Uterus (tissue), 4 donors: ENCODE measurements around the gene PLOD3. TPM values are rescaled to one million over a fixed set of nuclear protein-coding genes. Genes with fewer than 3 reads are reported as not detected.
"Not testable (repeated sequence)": the region's sequence is repeated elsewhere in the genome, so short reads cannot be mapped to it uniquely, and the experiment has no call there.

Experiments used
- DNase-seq, 2 donors: peaks; one replicate each; pipeline ENCODE4 v3.0.0-alpha.2; 2019 to 2020
- H3K27ac ChIP-seq, 2 donors: fragments of 200-600 bp; sonication (generic); 1 replicate in 1 of 2; 2 replicates in 1 of 2; pipeline ENCODE4 v1.5.1; 2016 to 2018
- H3K27me3 ChIP-seq, 2 donors: fragments of 200-600 bp; sonication (generic); one replicate each; pipeline ENCODE4 v1.5.1; 2018 to 2019; ENCODE audit warnings: control low read depth in 1 of 2
- H3K36me3 ChIP-seq, 2 donors: fragments of 200-600 bp; sonication (generic); one replicate each; pipeline ENCODE4 v1.5.1; 2019; ENCODE audit warnings: control low read depth in 1 of 2
- H3K4me1 ChIP-seq, 2 donors: fragments of 200-600 bp; sonication (generic); one replicate each; pipeline ENCODE4 v1.5.1; 2018 to 2019; ENCODE audit warnings: control low read depth in 1 of 2
- H3K4me3 ChIP-seq, 2 donors: fragments of 200-600 bp; sonication (generic); 1 replicate in 1 of 2; 2 replicates in 1 of 2; pipeline ENCODE4 v1.5.1; 2018 to 2019; ENCODE audit warnings: mild to moderate bottlenecking in 1 of 2
- H3K9me3 ChIP-seq, 2 donors: fragments of 200-600 bp; sonication (generic); one replicate each; pipeline ENCODE4 v1.5.1; 2019; ENCODE audit warnings: control low read depth in 1 of 2
- POLR2A ChIP-seq, 2 donors: fragments of 450-650 bp; IDR thresholded peaks; one replicate each; pipeline ENCODE4 v1.6.1; 2016; ENCODE audit warnings: antibody characterized with exemption in 2 of 2, mild to moderate bottlenecking in 1 of 2, moderate library complexity in 1 of 2
- intact Hi-C: fragments of 100-400 bp; cut with DNase I; formaldehyde crosslinking; loops from one replicate; pipeline ENCODE4 v1.15.1; 2023; ENCODE audit warnings: low total_unique reads
- total RNA-seq, 4 donors: library from RNA; depleted of rRNA in 3 of 4; stranded (reverse); fragments of >200 nt in 3 of 4; gene quantifications; one replicate each; pipeline versions ENCODE4 v1.1.0 to v1.2.4, GENCODE V29; 2014 to 2023
- TF ChIP-seq, protein P1 (sequence below), 4 experiments: fragments of 200-600 bp in 2 of 4; fragments of 450-650 bp in 2 of 4; sonication (generic) in 2 of 4; IDR thresholded peaks; one replicate each; pipeline ENCODE4 v1.5.1; 2016 to 2019; ENCODE audit warnings: antibody characterized with exemption in 4 of 4, mild to moderate bottlenecking in 2 of 4, moderate library complexity in 1 of 4
- donor health status: DM: yes; HTN: yes; CAD: no.

The PLOD3 gene, protein sequence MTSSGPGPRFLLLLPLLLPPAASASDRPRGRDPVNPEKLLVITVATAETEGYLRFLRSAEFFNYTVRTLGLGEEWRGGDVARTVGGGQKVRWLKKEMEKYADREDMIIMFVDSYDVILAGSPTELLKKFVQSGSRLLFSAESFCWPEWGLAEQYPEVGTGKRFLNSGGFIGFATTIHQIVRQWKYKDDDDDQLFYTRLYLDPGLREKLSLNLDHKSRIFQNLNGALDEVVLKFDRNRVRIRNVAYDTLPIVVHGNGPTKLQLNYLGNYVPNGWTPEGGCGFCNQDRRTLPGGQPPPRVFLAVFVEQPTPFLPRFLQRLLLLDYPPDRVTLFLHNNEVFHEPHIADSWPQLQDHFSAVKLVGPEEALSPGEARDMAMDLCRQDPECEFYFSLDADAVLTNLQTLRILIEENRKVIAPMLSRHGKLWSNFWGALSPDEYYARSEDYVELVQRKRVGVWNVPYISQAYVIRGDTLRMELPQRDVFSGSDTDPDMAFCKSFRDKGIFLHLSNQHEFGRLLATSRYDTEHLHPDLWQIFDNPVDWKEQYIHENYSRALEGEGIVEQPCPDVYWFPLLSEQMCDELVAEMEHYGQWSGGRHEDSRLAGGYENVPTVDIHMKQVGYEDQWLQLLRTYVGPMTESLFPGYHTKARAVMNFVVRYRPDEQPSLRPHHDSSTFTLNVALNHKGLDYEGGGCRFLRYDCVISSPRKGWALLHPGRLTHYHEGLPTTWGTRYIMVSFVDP
- total RNA-seq = 10 to 100 TPM; 29.2 to 75.4 (median 34.1) TPM

DNA sequence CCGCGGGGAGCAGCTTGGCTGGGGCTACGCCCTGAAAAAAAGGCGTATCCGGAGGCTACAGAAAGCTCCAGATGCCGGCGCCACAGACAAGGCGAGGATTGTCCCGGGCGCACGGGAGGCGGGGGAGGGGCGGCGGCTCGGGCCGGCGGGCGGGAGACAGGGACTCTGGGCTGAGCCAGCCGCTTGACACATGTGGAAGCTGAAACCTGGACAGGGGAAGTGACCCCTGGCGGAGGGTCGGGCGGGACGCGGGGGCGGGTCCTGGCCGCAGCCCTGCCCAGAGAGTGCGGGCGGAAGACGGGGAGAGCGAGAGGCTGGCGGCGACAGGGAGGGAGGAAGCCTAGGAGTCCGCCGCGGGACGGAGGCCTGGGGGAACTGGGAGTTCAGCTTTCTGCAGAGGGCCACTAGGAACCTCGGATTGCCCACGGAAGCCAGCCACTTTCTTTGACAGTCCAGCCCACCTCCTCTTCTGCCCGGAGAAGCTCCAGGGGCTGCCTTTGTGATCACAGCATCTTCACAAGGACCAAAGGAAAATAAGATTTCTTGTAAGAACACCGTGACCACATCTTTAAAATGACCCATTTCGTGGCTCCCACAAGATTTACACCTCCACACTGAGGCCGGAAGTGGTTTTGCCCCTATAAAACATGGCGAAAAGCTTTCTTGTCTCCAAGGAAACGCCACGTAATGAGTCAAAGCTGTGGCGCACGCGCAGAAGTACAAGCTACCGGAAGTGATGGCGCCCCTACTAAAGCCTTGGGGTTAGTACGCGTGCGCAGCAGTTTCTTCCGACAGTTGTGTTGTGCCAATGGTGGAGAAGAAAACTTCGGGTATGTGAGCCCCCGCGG, at the start of gene PLOD3, which contains the start of gene ZNHIT1:
TSS of gene PLOD3 (minus strand) at position 194 of the 848 bp plus-strand sequence. CDS start 307 bp downstream, outside the sequence.
TSS of gene ZNHIT1 (plus strand) at position 778 of the 848 bp plus-strand sequence. CDS start at position 809, 31 bp downstream.
- intact Hi-C loops = no loop called here
- peak within 1 kb of the TSS; percentile 68 to 72 for H3K4me3 ChIP-seq

DNA sequence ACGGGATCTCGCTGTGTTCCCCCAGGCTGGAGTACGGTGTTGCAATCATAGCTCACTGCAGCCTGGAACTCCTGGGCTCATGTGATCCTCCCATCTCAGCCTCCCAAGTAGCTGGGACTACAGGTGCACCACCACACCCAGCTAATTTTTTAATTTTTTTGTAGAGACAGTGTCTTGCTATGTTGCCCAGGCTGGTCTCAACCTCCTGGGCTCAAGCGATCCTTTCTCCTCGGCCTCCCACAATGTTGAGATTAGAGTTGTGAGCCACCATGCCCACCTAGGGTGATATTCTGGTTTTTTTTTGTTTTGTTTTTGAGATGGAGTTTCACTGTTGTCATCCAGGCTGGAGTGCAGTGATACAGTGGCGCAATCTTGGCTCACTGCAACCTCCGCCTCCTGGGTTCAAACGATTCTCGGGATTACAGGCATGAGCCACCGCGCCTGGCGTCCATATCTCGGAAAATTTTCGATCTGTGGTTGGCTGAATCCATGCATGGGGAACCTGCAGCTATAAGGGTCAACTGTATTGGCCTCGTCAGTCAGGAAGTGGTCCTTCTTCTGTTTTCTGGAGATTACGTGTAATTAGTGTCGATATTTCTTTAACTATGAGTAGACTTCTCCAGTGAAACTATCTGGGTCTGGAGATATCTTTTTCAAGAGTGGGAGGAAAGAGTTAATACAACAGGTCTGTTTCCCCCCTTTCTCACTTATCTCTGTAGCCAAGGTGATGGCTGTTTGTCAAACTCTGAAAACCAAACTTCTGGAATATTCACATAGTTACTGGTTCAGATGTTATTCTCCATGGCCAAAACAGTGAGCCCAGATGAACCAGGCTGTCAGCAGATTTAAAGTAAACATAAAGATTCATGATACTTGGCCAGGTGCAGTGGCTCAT, 48.5 kb upstream of the PLOD3 start:
- H3K27ac ChIP-seq = no peak overlapping the region

More for the DNA sequence above, at the start of gene PLOD3, which contains the start of gene ZNHIT1:
- DNase-seq = peak; percentile 95 to 98
- peak within 1 kb of the TSS; percentile 91 to 93 for H3K27ac ChIP-seq
- TF ChIP-seq, protein P1, sequence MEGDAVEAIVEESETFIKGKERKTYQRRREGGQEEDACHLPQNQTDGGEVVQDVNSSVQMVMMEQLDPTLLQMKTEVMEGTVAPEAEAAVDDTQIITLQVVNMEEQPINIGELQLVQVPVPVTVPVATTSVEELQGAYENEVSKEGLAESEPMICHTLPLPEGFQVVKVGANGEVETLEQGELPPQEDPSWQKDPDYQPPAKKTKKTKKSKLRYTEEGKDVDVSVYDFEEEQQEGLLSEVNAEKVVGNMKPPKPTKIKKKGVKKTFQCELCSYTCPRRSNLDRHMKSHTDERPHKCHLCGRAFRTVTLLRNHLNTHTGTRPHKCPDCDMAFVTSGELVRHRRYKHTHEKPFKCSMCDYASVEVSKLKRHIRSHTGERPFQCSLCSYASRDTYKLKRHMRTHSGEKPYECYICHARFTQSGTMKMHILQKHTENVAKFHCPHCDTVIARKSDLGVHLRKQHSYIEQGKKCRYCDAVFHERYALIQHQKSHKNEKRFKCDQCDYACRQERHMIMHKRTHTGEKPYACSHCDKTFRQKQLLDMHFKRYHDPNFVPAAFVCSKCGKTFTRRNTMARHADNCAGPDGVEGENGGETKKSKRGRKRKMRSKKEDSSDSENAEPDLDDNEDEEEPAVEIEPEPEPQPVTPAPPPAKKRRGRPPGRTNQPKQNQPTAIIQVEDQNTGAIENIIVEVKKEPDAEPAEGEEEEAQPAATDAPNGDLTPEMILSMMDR (IDR thresholded peaks at IDR 0.05) = peak; percentile 3 to 34 (median 16)
- TF ChIP-seq POLR2A (IDR thresholded peaks at IDR 0.05) = peak; percentile 9 to 33
- no peaks in the 10 kb centered on the region for H3K9me3 ChIP-seq
- no peaks in the 10 kb centered on the region for H3K27me3 ChIP-seq
- no peaks in the 10 kb centered on the region for H3K36me3 ChIP-seq
- H3K4me1 ChIP-seq = peaks cover 0 to 12% of the 10 kb centered on the region in 2 donors

GRCh38 chr7:101264102-101264706, 46.8 kb upstream of the PLOD3 start:
- H3K9me3 ChIP-seq, H3K36me3 ChIP-seq, H3K4me1 ChIP-seq, H3K27me3 ChIP-seq, H3K4me3 ChIP-seq, intact Hi-C loops: not testable (repeated sequence)
- peak overlapping the region; percentile 48 to 63 for H3K27ac ChIP-seq
- peak; percentile 70 to 80 for DNase-seq

More for the DNA sequence above, 48.5 kb upstream of the PLOD3 start:
- Histone ChIP-seq H3K27me3 (no peaks in the 10 kb centered on the region), H3K9me3 (no peaks in the 10 kb centered on the region), H3K36me3 (no peaks in the 10 kb centered on the region), H3K4me3 (no peak overlapping the region), H3K4me1 (no peaks in the 10 kb centered on the region)
- no peak for DNase-seq
- intact Hi-C loops = no loop called here
- TF ChIP-seq, protein P1 (IDR thresholded peaks at IDR 0.05) = no peak

- intact Hi-C loops = no loop called here
- H3K36me3 ChIP-seq = no peaks in the 10 kb centered on the region
- H3K9me3 ChIP-seq = no peaks in the 10 kb centered on the region
- TF ChIP-seq, protein P1 (IDR thresholded peaks at IDR 0.05) = no peak
- TF ChIP-seq POLR2A (IDR thresholded peaks at IDR 0.05) = no peak
- DNase-seq = no peak
- no peak overlapping the region for H3K27ac ChIP-seq
- H3K4me1 ChIP-seq = no peaks in the 10 kb centered on the region
- H3K27me3 ChIP-seq = no peaks in the 10 kb centered on the region
- H3K4me3 ChIP-seq = no peak overlapping the region
Observed at GRCh38 chr7:101258243-101258731, 40.9 kb upstream of the PLOD3 start.
